Spleen (tissue), 11 donors: ENCODE data around the gene ZDHHC17. TPM values are rescaled to one million over a fixed set of nuclear protein-coding genes. Genes with fewer than 3 reads are reported as not detected.

ENCODE experiments used
- DNase-seq: peaks from one replicate; pipeline ENCODE4 v3.0.0-alpha.2; 2020
- H3K27ac ChIP-seq, 8 donors: fragments of 200-600 bp; sonication (generic) in 7 of 8; 1 replicate in 4 of 8; 2 replicates in 4 of 8; pipeline versions ENCODE4 v1.5.0 to v1.8.0; 2016 to 2021; ENCODE audit warnings: inconsistent platforms in 4 of 8, mild to moderate bottlenecking in 4 of 8, moderate library complexity in 1 of 8
- H3K27me3 ChIP-seq, 7 donors: fragments of 200-600 bp; sonication (generic) in 6 of 7; replicated peaks in 1 of 7; 1 replicate in 4 of 7; 2 replicates in 3 of 7; pipeline versions ENCODE4 v1.5.0 to v1.8.0; 2016 to 2021; ENCODE audit warnings: inconsistent platforms in 3 of 7, mild to moderate bottlenecking in 1 of 7
- H3K36me3 ChIP-seq, 6 donors: fragments of 200-600 bp; sonication (generic) in 5 of 6; 1 replicate in 4 of 6; 2 replicates in 2 of 6; pipeline versions ENCODE4 v1.5.0 to v1.8.0; 2016 to 2021; ENCODE audit warnings: inconsistent platforms in 2 of 6
- H3K4me1 ChIP-seq, 6 donors: fragments of 200-600 bp; sonication (generic) in 5 of 6; 1 replicate in 3 of 6; 2 replicates in 3 of 6; pipeline versions ENCODE4 v1.5.0 to v1.8.0; 2016 to 2021; ENCODE audit warnings: inconsistent platforms in 3 of 6
- H3K4me3 ChIP-seq, 8 donors: fragments of 200-600 bp; sonication (generic) in 7 of 8; 1 replicate in 4 of 8; 2 replicates in 4 of 8; pipeline versions ENCODE4 v1.5.0 to v1.8.0; 2016 to 2021; ENCODE audit warnings: inconsistent platforms in 4 of 8, mild to moderate bottlenecking in 4 of 8, moderate library complexity in 2 of 8
- H3K9me3 ChIP-seq, 8 donors: fragments of 200-600 bp; sonication (generic) in 7 of 8; 1 replicate in 4 of 8; 2 replicates in 4 of 8; pipeline versions ENCODE4 v1.5.0 to v1.8.0; 2016 to 2021; ENCODE audit warnings: inconsistent platforms in 4 of 8
- POLR2A ChIP-seq, 3 donors: fragments of 450-650 bp; IDR thresholded peaks; one replicate each; pipeline ENCODE4 v1.5.1; 2017; ENCODE audit warnings: antibody characterized with exemption in 3 of 3, mild to moderate bottlenecking in 1 of 3
- POLR2AphosphoS5 ChIP-seq, 3 donors: sonication (generic); formaldehyde crosslinking; IDR thresholded peaks; one replicate each; pipeline ENCODE4 v1.5.1; 2017; ENCODE audit warnings: antibody characterized with exemption in 3 of 3
- WGBS, 5 donors: extraction: QIAGEN DNeasy Blood & Tissue Kit in 3 of 5; methylation state at CpG; one replicate each; pipeline versions ENCODE4 v1.1.5 to v1.1.7; 2013 to 2018; 5-methylcytosine and 5-hydroxymethylcytosine counted together
- intact Hi-C: fragments of 100-400 bp; cut with DNase I; formaldehyde crosslinking; loops from one replicate; pipeline ENCODE4 v1.15.0; 2023; ENCODE audit warnings: low total_unique reads
- polyA plus RNA-seq, 3 donors: library from polyadenylated mRNA; stranded (reverse); fragments of 200-250 nt; gene quantifications; one replicate each; pipeline ENCODE4 v1.2.1, GENCODE V29; 2013
- total RNA-seq, 7 donors: library from RNA; depleted of rRNA in 3 of 7; stranded (reverse); fragments of >200 nt in 3 of 7; fragmentation: NEBNext Ultra II Directional in 4 of 7; extraction: Animal tissue kit (Norgen Biotek cat#: 25700) in 4 of 7; gene quantifications; one replicate each; pipeline versions ENCODE4 v1.1.0 to v1.2.1, GENCODE V29; 2016 to 2021
- TF ChIP-seq, protein P1 (sequence below), 11 experiments: fragments of 200-600 bp in 7 of 11; fragments of 450-650 bp in 4 of 11; sonication (generic) in 4 of 11; IDR thresholded peaks in 8 of 11; conservative IDR thresholded peaks in 3 of 11; 1 replicate in 7 of 11; 2 replicates in 4 of 11; pipeline versions ENCODE4 v1.4.0 to v1.8.0; 2016 to 2021; ENCODE audit warnings: antibody characterized with exemption in 11 of 11, inconsistent platforms in 4 of 11, mild to moderate bottlenecking in 1 of 11
- donor health status: healthy with polysubstance abuse.
- donor health status: DM: no; HTN: no; CAD: no; lungs with moderate emphysema.
- donor health status: DM: no; HTN: no; CAD: no.
- donor health status: Bipolar disorder and iron deficiency.
- donor health status: healthy.
- donor health status: DM: no; HTN: no; CAD: no.
- donor health status: DM: yes; HTN: yes; CAD: no.

ZDHHC17 gene
- total and polyA plus RNA-seq, 10 donors = 10.1 to 69.4 (median 45.8) TPM

DNA sequence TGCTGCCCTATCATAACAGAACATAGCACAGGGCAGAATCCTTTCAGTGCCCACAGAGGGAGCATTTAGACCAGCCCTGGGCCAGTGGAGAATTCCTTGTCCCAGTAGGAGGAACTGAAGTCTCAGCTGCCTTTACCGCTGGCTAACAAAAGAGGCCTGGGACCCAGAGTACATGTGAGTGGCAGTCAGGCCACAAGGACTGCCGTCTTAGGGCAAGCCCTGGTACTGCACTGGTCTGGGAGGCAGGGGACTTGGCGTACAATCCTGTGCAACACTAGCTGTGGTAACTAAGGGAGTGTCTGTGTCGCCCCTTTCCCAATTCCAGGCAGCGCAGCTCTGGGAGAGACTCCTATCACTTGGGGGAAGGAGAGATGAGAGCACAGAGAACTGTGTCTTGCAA lies 131.9 kb downstream of the ZDHHC17 start:
- intact Hi-C loops = no loop called here
- no peak for DNase-seq
- WGBS, 5 donors = 94 to 97% (median 95%) methylated on average over 5 of the region's 5 CpGs

DNA sequence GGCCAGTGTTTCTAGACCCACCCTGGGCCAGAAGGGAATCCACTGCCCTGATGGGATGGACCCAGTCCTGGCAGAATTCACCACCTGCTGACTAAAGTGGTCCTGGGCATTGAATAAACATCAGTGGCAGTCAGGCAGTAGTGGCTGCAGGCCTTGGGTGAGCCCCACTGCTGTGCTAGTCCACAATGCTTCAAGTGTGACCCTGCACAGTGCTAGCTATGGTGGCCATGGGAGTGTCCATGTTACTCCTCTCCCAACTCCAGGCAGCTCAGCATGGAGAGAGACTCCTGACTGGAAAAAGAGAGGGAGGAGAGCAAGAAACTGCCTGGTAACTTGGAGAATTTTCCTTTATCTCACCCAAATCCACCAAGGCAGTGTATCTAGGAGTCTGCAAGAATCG lies 132.4 kb downstream of the ZDHHC17 start:
- no peak overlapping the region for H3K4me3 ChIP-seq
- intact Hi-C loops = no loop called here
- no peak overlapping the region for H3K27ac ChIP-seq
- no peaks in the 10 kb centered on the region for H3K36me3 ChIP-seq
- DNase-seq = no peak
- H3K4me1 ChIP-seq = peaks cover 0 to under 1% (median 0%) of the 10 kb centered on the region in 6 donors
- peaks cover 0 to 12% (median 6%) of the 10 kb centered on the region in 8 donors for H3K9me3 ChIP-seq
- 92 to 100% (median 95%) methylated on average over 1 of the region's 1 CpG for WGBS, 5 donors
- H3K27me3 ChIP-seq = peaks cover 0 to 6% (median 0%) of the 10 kb centered on the region in 7 donors
- TF ChIP-seq POLR2A (IDR thresholded peaks at IDR 0.05) = no peak
- no peak for TF ChIP-seq POLR2AphosphoS5 (IDR thresholded peaks at IDR 0.05)
- TF ChIP-seq, protein P1, sequence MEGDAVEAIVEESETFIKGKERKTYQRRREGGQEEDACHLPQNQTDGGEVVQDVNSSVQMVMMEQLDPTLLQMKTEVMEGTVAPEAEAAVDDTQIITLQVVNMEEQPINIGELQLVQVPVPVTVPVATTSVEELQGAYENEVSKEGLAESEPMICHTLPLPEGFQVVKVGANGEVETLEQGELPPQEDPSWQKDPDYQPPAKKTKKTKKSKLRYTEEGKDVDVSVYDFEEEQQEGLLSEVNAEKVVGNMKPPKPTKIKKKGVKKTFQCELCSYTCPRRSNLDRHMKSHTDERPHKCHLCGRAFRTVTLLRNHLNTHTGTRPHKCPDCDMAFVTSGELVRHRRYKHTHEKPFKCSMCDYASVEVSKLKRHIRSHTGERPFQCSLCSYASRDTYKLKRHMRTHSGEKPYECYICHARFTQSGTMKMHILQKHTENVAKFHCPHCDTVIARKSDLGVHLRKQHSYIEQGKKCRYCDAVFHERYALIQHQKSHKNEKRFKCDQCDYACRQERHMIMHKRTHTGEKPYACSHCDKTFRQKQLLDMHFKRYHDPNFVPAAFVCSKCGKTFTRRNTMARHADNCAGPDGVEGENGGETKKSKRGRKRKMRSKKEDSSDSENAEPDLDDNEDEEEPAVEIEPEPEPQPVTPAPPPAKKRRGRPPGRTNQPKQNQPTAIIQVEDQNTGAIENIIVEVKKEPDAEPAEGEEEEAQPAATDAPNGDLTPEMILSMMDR (IDR thresholded peaks at IDR 0.05 in 8 of 11, conservative IDR thresholded peaks at IDR 0.05 in 3 of 11) = no peak

More for the DNA sequence above, 131.9 kb downstream of the ZDHHC17 start:
- H3K4me3 ChIP-seq = no peak overlapping the region
- H3K9me3 ChIP-seq = peaks cover 0 to 12% (median 6%) of the 10 kb centered on the region in 8 donors
- no peaks in the 10 kb centered on the region for H3K36me3 ChIP-seq
- H3K27me3 ChIP-seq = peaks cover 0 to 6% (median 0%) of the 10 kb centered on the region in 7 donors
- H3K27ac ChIP-seq = no peak overlapping the region
- no peaks in the 10 kb centered on the region for H3K4me1 ChIP-seq
- TF ChIP-seq POLR2AphosphoS5 (IDR thresholded peaks at IDR 0.05) (no peak), POLR2A (IDR thresholded peaks at IDR 0.05) (no peak)
- TF ChIP-seq, protein P1 (IDR thresholded peaks at IDR 0.05 in 8 of 11, conservative IDR thresholded peaks at IDR 0.05 in 3 of 11) = no peak

DNA sequence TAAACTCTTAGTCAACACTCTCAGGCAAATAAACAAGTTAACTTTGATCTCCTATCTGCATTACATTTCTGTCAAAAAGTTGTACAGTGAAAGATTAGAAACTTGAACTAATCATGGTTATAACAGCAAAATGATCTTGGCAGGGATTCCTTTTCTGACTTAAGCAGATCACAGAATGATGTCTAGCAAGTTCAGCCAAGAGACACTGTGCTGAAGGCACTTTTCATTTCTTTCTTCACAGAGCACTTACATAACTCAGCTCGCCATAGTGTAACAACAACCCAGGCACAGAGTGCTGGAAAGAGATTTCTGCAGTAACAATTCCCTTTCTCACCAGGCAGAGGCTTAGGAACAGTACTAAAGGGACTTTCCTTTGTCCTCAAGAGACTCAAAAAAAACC lies 134.5 kb downstream of the ZDHHC17 start:
- intact Hi-C loops = no loop called here
- Histone ChIP-seq H3K27ac (peak overlapping the region in 1 of 8 donors; percentile 23), H3K27me3 (no peaks in the 10 kb centered on the region)

DNA sequence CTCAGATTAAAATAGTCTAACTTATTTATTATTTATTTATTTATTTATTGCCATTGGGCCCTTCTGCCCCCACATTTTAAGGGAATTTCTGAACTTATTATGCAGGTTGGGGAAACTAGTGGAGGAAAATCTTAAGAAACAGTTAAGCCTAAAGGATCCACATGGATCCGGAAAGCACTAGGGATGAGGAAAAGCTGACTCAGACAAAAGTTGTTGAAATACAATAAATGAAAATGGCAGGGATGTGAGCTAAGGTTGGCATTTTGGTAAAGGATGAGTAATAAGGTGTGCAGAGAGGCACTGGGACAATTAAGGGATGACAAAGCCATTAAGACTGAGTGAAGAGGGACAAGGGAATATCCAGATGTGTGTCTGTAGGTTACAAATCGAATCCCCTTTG lies 135.6 kb downstream of the ZDHHC17 start:
- no peaks in the 10 kb centered on the region for H3K27me3 ChIP-seq

More for the DNA sequence above, 134.5 kb downstream of the ZDHHC17 start:
- TF ChIP-seq POLR2AphosphoS5 (IDR thresholded peaks at IDR 0.05) = no peak
- TF ChIP-seq, protein P1 (IDR thresholded peaks at IDR 0.05 in 8 of 11, conservative IDR thresholded peaks at IDR 0.05 in 3 of 11) = no peak
- TF ChIP-seq POLR2A (IDR thresholded peaks at IDR 0.05) = no peak
- no peak for DNase-seq
- Histone ChIP-seq H3K4me3 (no peak overlapping the region), H3K9me3 (peaks cover 0 to 12% (median 6%) of the 10 kb centered on the region in 8 donors), H3K4me1 (peaks cover 0 to 8% (median 0%) of the 10 kb centered on the region in 6 donors), H3K36me3 (no peaks in the 10 kb centered on the region)
- WGBS, 5 donors = 59 to 86% (median 83%) methylated on average over 1 of the region's 1 CpG

More for the DNA sequence above, 135.6 kb downstream of the ZDHHC17 start:
- peaks cover 0 to 8% (median 0%) of the 10 kb centered on the region in 6 donors for H3K4me1 ChIP-seq
- no peaks in the 10 kb centered on the region for H3K36me3 ChIP-seq
- H3K9me3 ChIP-seq = peaks cover 0 to 4% (median 0%) of the 10 kb centered on the region in 8 donors
- no peak overlapping the region for H3K4me3 ChIP-seq
- DNase-seq = no peak
- WGBS, 5 donors = 83 to 94% (median 90%) methylated on average over 2 of the region's 2 CpGs
- no peak for TF ChIP-seq POLR2A (IDR thresholded peaks at IDR 0.05)
- intact Hi-C loops = no loop called here
- no peak overlapping the region for H3K27ac ChIP-seq
